Pancreas (tissue), 10 donors: ENCODE data around the gene PLCD3. TPM values are rescaled to one million over a fixed set of nuclear protein-coding genes. Genes with fewer than 3 reads are reported as not detected.

Experiments
- ATAC-seq, 4 donors: fragments of 200-7000 bp; cut with Tn5 transposase; one replicate each; pipeline versions ENCODE4 v1.8.0 to v1.9.1; 2020; ENCODE audit warnings: mild to moderate bottlenecking in 4 of 4, moderate library complexity in 4 of 4
- DNase-seq, 6 donors: peaks; one replicate each; pipeline ENCODE4 v3.0.0-alpha.2; 2020
- FAIRE-seq: peaks from 2 replicates; lab custom pipeline; 2012; peaks lifted over from hg19 to GRCh38; lab: Jason Lieb, UNC
- H3K27ac ChIP-seq, 4 donors: fragments of 200-600 bp; sonication (generic); 1 replicate in 3 of 4; 2 replicates in 1 of 4; pipeline versions ENCODE4 v1.5.0 to v1.8.0; 2020
- H3K27me3 ChIP-seq, 4 donors: fragments of 200-600 bp; one replicate each; pipeline ENCODE4 v1.8.0; 2021
- H3K36me3 ChIP-seq, 3 donors: fragments of 200-600 bp; sonication (generic) in 1 of 3; one replicate each; pipeline versions ENCODE4 v1.5.0 to v1.8.0; 2020 to 2021
- H3K4me1 ChIP-seq, 3 donors: fragments of 200-600 bp; one replicate each; pipeline ENCODE4 v1.8.0; 2021
- H3K4me3 ChIP-seq, 4 donors: fragments of 200-600 bp; sonication (generic) in 2 of 4; one replicate each; pipeline versions ENCODE4 v1.5.0 to v1.8.0; 2020 to 2021
- H3K9me3 ChIP-seq, 4 donors: fragments of 200-600 bp; one replicate each; pipeline ENCODE4 v1.8.0; 2021
- WGBS, 2 donors: extraction: QIAGEN DNeasy Blood & Tissue Kit; methylation state at CpG; one replicate each; pipeline ENCODE4 v1.1.7; 2013; 5-methylcytosine and 5-hydroxymethylcytosine counted together
- intact Hi-C, 3 donors: fragments of 100-400 bp; cut with DNase I; formaldehyde crosslinking; loops; one replicate each; pipeline versions ENCODE4 v1.11.1 to v1.14.2; 2022
- polyA plus RNA-seq, 2 donors: library from polyadenylated mRNA; stranded (reverse); fragments of 200-250 nt; gene quantifications; one replicate each; pipeline ENCODE4 v1.2.3, GENCODE V29; 2013
- total RNA-seq, 6 donors: library from RNA; stranded (reverse); fragmentation: NEBNext Ultra II Directional in 4 of 6; extraction: Animal tissue kit (Norgen Biotek cat#: 25700) in 4 of 6; gene quantifications; one replicate each; pipeline versions ENCODE4 v1.2.1 to v1.2.4, GENCODE V29; 2021 to 2023
- TF ChIP-seq, protein P1 (sequence below), 4 donors: fragments of 200-600 bp; sonication (generic) in 3 of 4; IDR thresholded peaks; one replicate each; pipeline versions ENCODE4 v1.5.0 to v1.8.0; 2021; ENCODE audit warnings: antibody characterized with exemption in 4 of 4
- donor health status: healthy with polysubstance abuse.
- donor health status: DM: no; HTN: no; CAD: no; lungs with moderate emphysema.
- donor health status: DM: no; HTN: no; CAD: no.
- donor health status: control.
- donor health status: control.
- donor health status: Bipolar disorder and iron deficiency.
- donor health status: DM: yes; HTN: yes; CAD: no.
- donor health status: DM: no; HTN: no; CAD: no.
- donor health status: DM: no; HTN: no; CAD: no.
- donor health status: DM: yes; HTN: yes; CAD: no.

The PLCD3 gene
- total and polyA plus RNA-seq, 8 donors, result 4.6 to 10.6 (median 8.4) TPM

- H3K9me3 ChIP-seq, result no peaks in the 10 kb centered on the region
- no peak overlapping the region for H3K4me3 ChIP-seq
- TF ChIP-seq, protein P1, sequence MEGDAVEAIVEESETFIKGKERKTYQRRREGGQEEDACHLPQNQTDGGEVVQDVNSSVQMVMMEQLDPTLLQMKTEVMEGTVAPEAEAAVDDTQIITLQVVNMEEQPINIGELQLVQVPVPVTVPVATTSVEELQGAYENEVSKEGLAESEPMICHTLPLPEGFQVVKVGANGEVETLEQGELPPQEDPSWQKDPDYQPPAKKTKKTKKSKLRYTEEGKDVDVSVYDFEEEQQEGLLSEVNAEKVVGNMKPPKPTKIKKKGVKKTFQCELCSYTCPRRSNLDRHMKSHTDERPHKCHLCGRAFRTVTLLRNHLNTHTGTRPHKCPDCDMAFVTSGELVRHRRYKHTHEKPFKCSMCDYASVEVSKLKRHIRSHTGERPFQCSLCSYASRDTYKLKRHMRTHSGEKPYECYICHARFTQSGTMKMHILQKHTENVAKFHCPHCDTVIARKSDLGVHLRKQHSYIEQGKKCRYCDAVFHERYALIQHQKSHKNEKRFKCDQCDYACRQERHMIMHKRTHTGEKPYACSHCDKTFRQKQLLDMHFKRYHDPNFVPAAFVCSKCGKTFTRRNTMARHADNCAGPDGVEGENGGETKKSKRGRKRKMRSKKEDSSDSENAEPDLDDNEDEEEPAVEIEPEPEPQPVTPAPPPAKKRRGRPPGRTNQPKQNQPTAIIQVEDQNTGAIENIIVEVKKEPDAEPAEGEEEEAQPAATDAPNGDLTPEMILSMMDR (IDR thresholded peaks at IDR 0.05), result no peak
- peak overlapping the region; percentile 70 to 92 (median 76) for H3K27ac ChIP-seq
- FAIRE-seq (no peak), ATAC-seq (peak; percentile 8 to 37 (median 32)), DNase-seq (peak; percentile 44 to 76 (median 58))
- intact Hi-C loops, result no loop called here
- no peaks in the 10 kb centered on the region for H3K36me3 ChIP-seq
- no peaks in the 10 kb centered on the region for H3K27me3 ChIP-seq
- H3K4me1 ChIP-seq, result peaks cover 5 to 16% (median 10%) of the 10 kb centered on the region in 3 donors
- WGBS, 2 donors, result 48 to 55% methylated on average over 20 of the region's 20 CpGs
Measured at GRCh38 chr17:45171338-45172231, 39.3 kb upstream of the PLCD3 start.

DNA sequence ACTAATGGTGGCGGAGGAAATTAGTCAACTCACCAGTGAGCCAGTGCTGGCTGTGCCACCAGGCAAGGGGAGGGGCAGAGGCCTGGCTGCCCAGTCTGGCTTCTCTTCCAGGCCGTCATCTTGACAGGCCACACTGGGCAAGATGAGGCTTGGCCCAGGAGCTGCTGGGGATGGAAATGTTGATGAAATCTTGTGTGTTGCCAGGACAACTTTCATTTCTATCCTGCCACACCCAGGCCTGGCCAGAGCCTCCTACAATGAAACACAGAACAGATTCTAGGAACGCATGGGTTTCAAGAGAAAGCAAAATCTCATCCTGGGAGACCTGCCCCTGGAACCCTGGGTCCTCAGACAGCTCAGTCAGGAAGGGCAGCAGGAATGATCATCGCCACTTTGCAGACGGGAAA, 38.6 kb upstream of the PLCD3 start:
- H3K27me3 ChIP-seq, result no peaks in the 10 kb centered on the region
- DNase-seq (peak; percentile 51 to 72 (median 62)), FAIRE-seq (no peak), ATAC-seq (peak; percentile 47 to 67 (median 53))
- TF ChIP-seq, protein P1 (IDR thresholded peaks at IDR 0.05), result no peak
- no peaks in the 10 kb centered on the region for H3K9me3 ChIP-seq
- peaks cover 5 to 16% (median 7%) of the 10 kb centered on the region in 3 donors for H3K4me1 ChIP-seq
- intact Hi-C loops, result no loop called here
- no peaks in the 10 kb centered on the region for H3K36me3 ChIP-seq
- H3K4me3 ChIP-seq, result no peak overlapping the region
- 39 to 42% methylated on average over 5 of the region's 5 CpGs for WGBS, 2 donors
- peak overlapping the region; percentile 70 to 92 (median 76) for H3K27ac ChIP-seq

DNA sequence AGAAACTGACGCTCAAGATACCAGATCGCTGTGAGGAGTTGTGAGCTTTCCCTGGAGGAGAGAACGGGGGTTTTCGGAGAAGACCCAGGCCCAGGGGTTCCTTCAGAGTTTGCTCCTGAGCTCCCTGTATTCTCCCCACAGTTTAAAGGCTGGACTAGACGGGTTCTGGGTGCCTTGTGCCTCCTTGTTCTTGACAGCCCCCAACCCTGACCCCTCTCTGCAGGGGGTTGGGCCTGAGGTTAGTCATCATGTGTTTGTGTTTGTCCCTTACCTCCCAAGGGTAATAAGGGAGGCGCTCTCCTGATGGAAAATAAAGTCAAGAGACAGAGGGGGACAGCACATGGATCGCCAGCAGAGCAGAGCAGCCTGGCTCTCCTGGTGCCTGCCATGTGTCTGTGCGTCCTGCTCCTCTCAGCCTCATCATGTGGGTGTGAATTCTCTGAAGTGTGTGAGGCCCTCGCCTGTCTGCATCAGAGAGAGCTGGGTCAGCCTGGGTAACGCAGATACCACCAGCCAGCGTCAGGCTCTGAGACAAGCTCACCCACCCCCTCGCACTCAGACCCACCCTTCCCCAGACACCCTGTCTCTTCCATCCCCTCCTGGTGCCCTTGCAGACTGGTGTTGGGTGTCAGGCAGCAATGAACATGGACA, 38.1 kb upstream of the PLCD3 start:
- Histone ChIP-seq H3K27me3 (no peaks in the 10 kb centered on the region), H3K9me3 (no peaks in the 10 kb centered on the region), H3K4me3 (no peak overlapping the region), H3K36me3 (no peaks in the 10 kb centered on the region), H3K27ac (peak overlapping the region; percentile 70 to 92 (median 76)), H3K4me1 (peaks cover 5 to 16% (median 7%) of the 10 kb centered on the region in 3 donors)
- no peak for ATAC-seq
- FAIRE-seq, result no peak
- WGBS, 2 donors, result 90 to 92% methylated on average over 12 of the region's 12 CpGs
- DNase-seq, result no peak
- intact Hi-C loops, result no loop called here
- TF ChIP-seq, protein P1 (IDR thresholded peaks at IDR 0.05), result no peak

GRCh38 chr17:45168991-45169752, 36.9 kb upstream of the PLCD3 start:
- ATAC-seq, result no peak
- peak in 1 of 6 donors; percentile 50 for DNase-seq
- Histone ChIP-seq H3K9me3 (no peaks in the 10 kb centered on the region), H3K36me3 (no peaks in the 10 kb centered on the region), H3K27ac (no peak overlapping the region), H3K4me1 (peaks cover 5 to 16% (median 7%) of the 10 kb centered on the region in 3 donors), H3K4me3 (no peak overlapping the region), H3K27me3 (no peaks in the 10 kb centered on the region)
- no peak for FAIRE-seq
- intact Hi-C loops, result no loop called here
- 92% methylated on average over 43 of the region's 43 CpGs for WGBS, 2 donors
- TF ChIP-seq, protein P1 (IDR thresholded peaks at IDR 0.05), result no peak
